Ovary (tissue), 3 donors: Measurements from ENCODE around the gene RAB33A.

Experiments
- CTCF ChIP-seq, 3 donors: fragments of 450-650 bp in 2 of 3; fragments of 200-600 bp in 1 of 3; IDR thresholded peaks; one replicate each; pipeline versions ENCODE4 v1.5.1 to v1.8.0; 2016 to 2022; ENCODE audit warnings: antibody characterized with exemption in 3 of 3, mild to moderate bottlenecking in 1 of 3
- EP300 ChIP-seq: sonication (generic); formaldehyde crosslinking; IDR thresholded peaks from one replicate; pipeline ENCODE4 v1.6.1; 2017; ENCODE audit warnings: antibody characterized with exemption
- POLR2A ChIP-seq: fragments of 450-650 bp; IDR thresholded peaks from one replicate; pipeline ENCODE4 v1.6.1; 2017; ENCODE audit warnings: antibody characterized with exemption, mild to moderate bottlenecking, moderate library complexity
- donor health status: DM: no; HTN: no; CAD: no.

GRCh38 chrX:130197464-130197863 lies 25.7 kb downstream of the RAB33A start:
- no peak for TF ChIP-seq CTCF (IDR thresholded peaks at IDR 0.05)
- TF ChIP-seq POLR2A = no peak
- TF ChIP-seq EP300 = no peak
